HUES48 (cell line): Measurements from ENCODE around the gene TBC1D19.
A peak's percentile ranks its signal among the peaks of the same experiment; 100 is the strongest.

ENCODE experiments used
- H3K27ac ChIP-seq: one replicate; pipeline ENCODE4 v1.7.0; 2013; ENCODE audit warnings: low read depth, low read length, inconsistent platforms
- H3K27me3 ChIP-seq: 2 replicates; pipeline ENCODE4 v1.6.1; 2013; ENCODE audit warnings: mild to moderate bottlenecking, low read length; ENCODE audit not compliant: control insufficient read depth, insufficient read depth
- H3K36me3 ChIP-seq: 2 replicates; pipeline ENCODE4 v1.6.1; 2013; ENCODE audit warnings: low read length; ENCODE audit not compliant: control insufficient read depth, insufficient read depth
- H3K4me1 ChIP-seq: 2 replicates; pipeline ENCODE4 v1.6.1; 2013; ENCODE audit warnings: mild to moderate bottlenecking, low read length; ENCODE audit not compliant: control insufficient read depth, insufficient read depth
- H3K4me3 ChIP-seq: 2 replicates; pipeline ENCODE4 v1.5.1; 2013; ENCODE audit warnings: mild to moderate bottlenecking, low read depth, low read length
- H3K9ac ChIP-seq: 2 replicates; pipeline ENCODE4 v1.6.1; 2013; ENCODE audit warnings: mild to moderate bottlenecking, low read depth, low read length, moderate library complexity
- H3K9me3 ChIP-seq: 2 replicates; pipeline ENCODE4 v1.6.1; 2013; ENCODE audit warnings: low read length; ENCODE audit not compliant: control insufficient read depth, insufficient read depth

The TBC1D19 gene

DNA sequence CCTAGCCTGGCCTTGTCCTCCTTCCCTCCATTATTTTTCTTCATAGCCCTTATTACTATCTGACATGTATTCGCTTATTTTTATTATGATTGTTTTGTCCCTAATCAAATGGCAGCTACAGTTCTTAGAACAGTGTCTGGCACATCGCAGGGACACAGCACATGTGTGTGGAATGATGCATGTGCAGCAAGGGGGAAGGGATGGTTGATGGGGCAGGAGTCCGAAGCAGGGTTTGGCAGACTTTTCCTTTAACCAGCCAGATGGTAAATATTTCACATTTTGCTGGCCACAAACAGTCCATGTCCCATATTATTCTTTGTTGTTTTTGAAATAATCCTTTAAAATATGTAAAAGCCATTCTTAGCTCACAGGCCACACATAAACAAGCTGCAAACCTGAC is 148.5 kb downstream of the TBC1D19 start:
- Histone ChIP-seq H3K4me1 (no peaks in the 10 kb centered on the region), H3K27me3 (no peaks in the 10 kb centered on the region), H3K9ac (no peak overlapping the region), H3K36me3 (no peaks in the 10 kb centered on the region), H3K9me3 (no peaks in the 10 kb centered on the region), H3K4me3 (no peak overlapping the region), H3K27ac (no peak overlapping the region)

- no peak overlapping the region for H3K9ac ChIP-seq
- H3K36me3 ChIP-seq, result no peaks in the 10 kb centered on the region
- H3K4me1 ChIP-seq, result no peaks in the 10 kb centered on the region
- no peak overlapping the region for H3K27ac ChIP-seq
- H3K4me3 ChIP-seq, result no peak overlapping the region
- no peaks in the 10 kb centered on the region for H3K9me3 ChIP-seq
- no peaks in the 10 kb centered on the region for H3K27me3 ChIP-seq
Observed at GRCh38 chr4:26736621-26737020, 152.7 kb downstream of the TBC1D19 start.

GRCh38 chr4:26737385-26737784 is 153.5 kb downstream of the TBC1D19 start:
- H3K4me3 ChIP-seq, result no peak overlapping the region
- H3K36me3 ChIP-seq, result no peaks in the 10 kb centered on the region
- no peaks in the 10 kb centered on the region for H3K9me3 ChIP-seq
- no peak overlapping the region for H3K9ac ChIP-seq
- H3K27me3 ChIP-seq, result no peaks in the 10 kb centered on the region
- no peaks in the 10 kb centered on the region for H3K4me1 ChIP-seq
- H3K27ac ChIP-seq, result no peak overlapping the region

- Histone ChIP-seq H3K4me3 (no peak overlapping the region), H3K27me3 (no peaks in the 10 kb centered on the region), H3K9me3 (no peaks in the 10 kb centered on the region), H3K9ac (no peak overlapping the region), H3K36me3 (no peaks in the 10 kb centered on the region), H3K4me1 (no peaks in the 10 kb centered on the region), H3K27ac (peak overlapping the region; percentile 21)
Observed at GRCh38 chr4:26741491-26741871, 157.6 kb downstream of the TBC1D19 start.

DNA sequence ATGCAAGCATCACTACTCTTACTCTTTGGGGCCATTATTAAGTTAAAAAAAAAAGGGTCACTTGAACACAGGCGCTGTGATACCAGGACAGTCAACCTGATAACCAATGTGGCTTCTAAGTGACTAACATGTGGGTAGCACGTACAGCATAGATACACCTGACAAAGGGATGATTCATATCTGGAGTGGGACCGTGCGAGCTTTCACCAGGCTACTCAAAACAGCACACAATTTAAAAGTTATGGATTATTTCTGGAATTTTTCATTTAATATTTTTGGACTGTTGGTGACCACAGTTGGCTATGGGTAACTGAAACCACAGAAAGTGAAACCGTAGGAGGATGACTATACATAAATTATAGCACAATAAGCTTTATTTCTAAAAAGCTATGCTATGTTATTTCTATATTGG is 162.9 kb downstream of the TBC1D19 start:
- H3K27ac ChIP-seq, result no peak overlapping the region
- no peaks in the 10 kb centered on the region for H3K27me3 ChIP-seq
- H3K4me3 ChIP-seq, result no peak overlapping the region
- H3K9me3 ChIP-seq, result no peaks in the 10 kb centered on the region
- no peaks in the 10 kb centered on the region for H3K4me1 ChIP-seq
- no peaks in the 10 kb centered on the region for H3K36me3 ChIP-seq
- no peak overlapping the region for H3K9ac ChIP-seq

- Histone ChIP-seq H3K9me3 (no peaks in the 10 kb centered on the region), H3K36me3 (no peaks in the 10 kb centered on the region), H3K27me3 (no peaks in the 10 kb centered on the region), H3K4me3 (no peak overlapping the region), H3K9ac (no peak overlapping the region), H3K27ac (no peak overlapping the region), H3K4me1 (no peaks in the 10 kb centered on the region)
Observed at GRCh38 chr4:26748811-26749210, 164.9 kb downstream of the TBC1D19 start.

- Histone ChIP-seq H3K4me1 (no peaks in the 10 kb centered on the region), H3K27me3 (no peaks in the 10 kb centered on the region), H3K9me3 (no peaks in the 10 kb centered on the region), H3K9ac (no peak overlapping the region), H3K4me3 (no peak overlapping the region), H3K27ac (no peak overlapping the region), H3K36me3 (no peaks in the 10 kb centered on the region)
Observed at GRCh38 chr4:26749867-26750266, 166.0 kb downstream of the TBC1D19 start.

- H3K9ac ChIP-seq, result no peak overlapping the region
- no peaks in the 10 kb centered on the region for H3K9me3 ChIP-seq
- no peaks in the 10 kb centered on the region for H3K27me3 ChIP-seq
- H3K4me3 ChIP-seq, result no peak overlapping the region
- H3K27ac ChIP-seq, result no peak overlapping the region
- no peaks in the 10 kb centered on the region for H3K4me1 ChIP-seq
- no peaks in the 10 kb centered on the region for H3K36me3 ChIP-seq
Observed at GRCh38 chr4:26751004-26751403, 167.1 kb downstream of the TBC1D19 start.

GRCh38 chr4:26751838-26752237 is 168.0 kb downstream of the TBC1D19 start:
- H3K4me3 ChIP-seq, result no peak overlapping the region
- H3K4me1 ChIP-seq, result no peaks in the 10 kb centered on the region
- no peak overlapping the region for H3K27ac ChIP-seq
- H3K9me3 ChIP-seq, result no peaks in the 10 kb centered on the region
- H3K9ac ChIP-seq, result no peak overlapping the region
- H3K36me3 ChIP-seq, result no peaks in the 10 kb centered on the region
- H3K27me3 ChIP-seq, result no peaks in the 10 kb centered on the region

- H3K9ac ChIP-seq, result no peak overlapping the region
- H3K27ac ChIP-seq, result no peak overlapping the region
- H3K9me3 ChIP-seq, result no peaks in the 10 kb centered on the region
- no peaks in the 10 kb centered on the region for H3K4me1 ChIP-seq
- H3K27me3 ChIP-seq, result no peaks in the 10 kb centered on the region
- no peaks in the 10 kb centered on the region for H3K36me3 ChIP-seq
- H3K4me3 ChIP-seq, result no peak overlapping the region
Observed at GRCh38 chr4:26753187-26753586, 169.3 kb downstream of the TBC1D19 start.

DNA sequence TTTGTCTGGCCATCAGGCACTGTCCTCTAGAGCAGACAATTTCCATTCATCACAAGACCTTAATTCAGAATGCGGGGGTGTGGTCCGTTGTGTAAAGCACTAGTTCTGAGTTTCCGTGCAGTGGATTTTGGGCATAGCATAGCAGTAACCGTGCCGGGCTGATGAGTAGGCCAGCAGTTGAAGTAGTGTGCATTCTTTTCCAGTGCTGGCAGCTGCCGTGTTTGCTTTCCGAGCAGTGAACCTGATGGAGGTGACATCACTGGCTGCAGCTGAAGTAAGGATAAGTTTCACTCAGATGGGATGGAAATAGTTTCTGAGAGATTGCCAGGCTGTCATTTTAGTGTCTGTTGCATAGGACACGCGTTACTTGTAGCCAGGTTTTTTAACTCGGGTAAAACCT is 169.7 kb downstream of the TBC1D19 start:
- H3K4me3 ChIP-seq, result no peak overlapping the region
- no peak overlapping the region for H3K27ac ChIP-seq
- no peaks in the 10 kb centered on the region for H3K4me1 ChIP-seq
- no peaks in the 10 kb centered on the region for H3K9me3 ChIP-seq
- no peaks in the 10 kb centered on the region for H3K36me3 ChIP-seq
- H3K9ac ChIP-seq, result no peak overlapping the region
- no peaks in the 10 kb centered on the region for H3K27me3 ChIP-seq

- no peaks in the 10 kb centered on the region for H3K9me3 ChIP-seq
- H3K27me3 ChIP-seq, result no peaks in the 10 kb centered on the region
- no peaks in the 10 kb centered on the region for H3K36me3 ChIP-seq
- no peak overlapping the region for H3K4me3 ChIP-seq
- no peaks in the 10 kb centered on the region for H3K4me1 ChIP-seq
- no peak overlapping the region for H3K9ac ChIP-seq
- no peak overlapping the region for H3K27ac ChIP-seq
Observed at GRCh38 chr4:26757751-26758150, 173.9 kb downstream of the TBC1D19 start.
